ENCODE measurements around the gene DOP1A. TPM values are rescaled to one million over a fixed set of nuclear protein-coding genes. Genes with fewer than 3 reads are reported as not detected.

The DOP1A gene
- total and polyA plus RNA-seq, 2 of the 13 experiments (the other 11 are each of a cell fraction or from before 2014, with no cell fraction given), result 5.2 to 16.7 TPM

DNA sequence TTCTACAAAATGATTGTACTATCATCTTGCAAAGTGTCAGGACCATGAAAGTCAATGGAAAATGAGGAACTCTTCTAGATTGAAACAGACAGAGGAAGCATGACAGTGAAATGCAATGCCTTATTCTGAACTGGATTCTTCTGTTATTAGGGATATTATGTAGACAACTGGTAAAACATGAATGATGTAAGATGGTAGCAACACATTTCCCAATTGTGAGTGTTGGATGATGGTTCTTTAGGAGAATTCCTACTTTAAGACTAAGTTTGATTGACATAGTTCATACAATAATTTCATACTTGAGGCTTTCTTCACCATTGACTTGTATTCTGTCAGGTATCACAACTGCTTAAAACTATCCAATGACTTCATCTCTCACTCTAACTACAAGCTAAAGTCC, 6.3 kb upstream of the DOP1A start:
- H3K4me2 ChIP-seq (ENCODE audit: low read depth, low read length), result no peak overlapping the region
- no peak overlapping the region for H3K27ac ChIP-seq (ENCODE audit: extremely low read length, insufficient read depth, low read length)
- DNase-seq (ENCODE audit: low spot score) (no peak), FAIRE-seq (no peak), ATAC-seq (no peak)
- peaks cover 16% of the 10 kb centered on the region for H3K4me1 ChIP-seq (ENCODE audit: insufficient read depth, low read length)
- no peaks in the 10 kb centered on the region for H4K20me1 ChIP-seq (ENCODE audit: insufficient read depth, low read length)
- H3K36me3 ChIP-seq (replicated peaks in 1 of 2; ENCODE audit: control insufficient read depth in 1 of 2, insufficient read depth in 2 of 2, low read length in 2 of 2), result peaks cover 7 to 11% of the 10 kb centered on the region in 2 experiments; a peak in 4 of 5 replicates
- BruUV-seq (replicated peaks), result no TSS peak
- ChIA-PET POLR2A (no interaction called here), CTCF (ENCODE audit: low intra/inter-chr PET ratio, low total read pairs) (no interaction called here)
- peaks cover 8% of the 10 kb centered on the region for H3K79me2 ChIP-seq (ENCODE audit: insufficient read depth, low read length)
- H3K27me3 ChIP-seq (ENCODE audit: control insufficient read depth in 1 of 2, insufficient read depth in 2 of 2, low read length in 2 of 2), result no peaks in the 10 kb centered on the region
- intact Hi-C loops (cut with micrococcal nuclease; ENCODE audit: unreplicated experiment) (no loop called here), in situ Hi-C loops (cut with HindIII; ENCODE audit: extremely low pct_ligation_motif_present, low pct_unique_long_range_greater_than_20kb) (loop anchor here (25.0 kb wide), 1 partner anchor 474 kb away; no protein-coding TSS in a partner anchor)
- no peaks in the 10 kb centered on the region for H3K9me3 ChIP-seq (ENCODE audit: low read length)
- no peak overlapping the region for H2AFZ ChIP-seq (ENCODE audit: low read length)
- no peak overlapping the region for H3K4me3 ChIP-seq (replicated peaks in 1 of 3; ENCODE audit: insufficient read depth in 1 of 3, low read depth in 2 of 3, low read length in 3 of 3)
- no peak overlapping the region for H3K9ac ChIP-seq (ENCODE audit: insufficient read depth, low read depth, low read length)
- no peak for TF ChIP-seq RFX5 (IDR thresholded peaks at IDR 0.05; ENCODE audit: low read depth, low read length)
- no peak for TF ChIP-seq KLF11 (CRISPR knock-in tag; IDR thresholded peaks at IDR 0.05)
- TF ChIP-seq YEATS2 (CRISPR knock-in tag; IDR thresholded peaks at IDR 0.05; ENCODE audit: borderline replicate concordance), result no peak
- no peak for TF ChIP-seq TBL1XR1 (IDR thresholded peaks at IDR 0.05; ENCODE audit: borderline replicate concordance, low read length, partially characterized antibody)
- no peak for TF ChIP-seq ZNF879 (CRISPR knock-in tag; IDR thresholded peaks at IDR 0.05)
- no peak for TF ChIP-seq HNRNPLL (IDR thresholded peaks at IDR 0.05; ENCODE audit: low read depth, low read length, poor library complexity, severe bottlenecking)
- no peak for TF ChIP-seq KDM4B (CRISPR knock-in tag; IDR thresholded peaks at IDR 0.05)
- no peak for TF ChIP-seq ZC3H13 (CRISPR knock-in tag; IDR thresholded peaks at IDR 0.05)
- TF ChIP-seq HMGA1 (CRISPR knock-in tag; conservative IDR thresholded peaks at IDR 0.05), result no peak
- no peak for TF ChIP-seq GPN1 (CRISPR knock-in tag; IDR thresholded peaks at IDR 0.05; ENCODE audit: borderline replicate concordance)
- no peak for TF ChIP-seq ETV5 (CRISPR knock-in tag; IDR thresholded peaks at IDR 0.05; ENCODE audit: borderline replicate concordance)

DNA sequence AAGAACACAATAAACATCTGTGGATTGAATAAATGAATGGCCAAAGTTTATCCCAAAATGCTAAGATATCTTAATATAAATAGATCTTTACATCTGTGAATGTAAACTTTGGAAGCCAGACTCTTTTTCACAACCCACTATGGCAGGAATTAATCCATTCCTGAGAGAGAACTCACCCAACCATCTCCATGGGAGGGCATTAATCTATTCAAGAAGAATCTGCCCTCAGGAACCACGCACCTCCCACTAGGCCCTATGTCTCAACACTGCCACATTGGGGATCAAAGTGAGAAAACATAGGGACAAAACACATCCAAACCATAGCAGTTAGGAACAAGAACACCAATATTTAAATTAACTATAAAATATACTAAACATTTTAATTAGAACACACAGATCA, 5.2 kb upstream of the DOP1A start:
- ATAC-seq (no peak), DNase-seq (ENCODE audit: low spot score) (no peak), FAIRE-seq (no peak)
- Histone ChIP-seq H3K79me2 (ENCODE audit: insufficient read depth, low read length) (peaks cover 8% of the 10 kb centered on the region), H3K9me3 (ENCODE audit: low read length) (no peaks in the 10 kb centered on the region), H3K4me3 (replicated peaks in 1 of 3; ENCODE audit: insufficient read depth in 1 of 3, low read depth in 2 of 3, low read length in 3 of 3) (no peak overlapping the region), H3K4me1 (ENCODE audit: insufficient read depth, low read length) (peaks cover 16% of the 10 kb centered on the region), H3K4me2 (ENCODE audit: low read depth, low read length) (no peak overlapping the region), H3K36me3 (replicated peaks in 1 of 2; ENCODE audit: control insufficient read depth in 1 of 2, insufficient read depth in 2 of 2, low read length in 2 of 2) (peaks cover 2 to 4% of the 10 kb centered on the region in 2 experiments; a peak in 2 of 5 replicates), H3K27me3 (ENCODE audit: control insufficient read depth in 1 of 2, insufficient read depth in 2 of 2, low read length in 2 of 2) (no peaks in the 10 kb centered on the region), H4K20me1 (ENCODE audit: insufficient read depth, low read length) (no peaks in the 10 kb centered on the region), H3K27ac (ENCODE audit: extremely low read length, insufficient read depth, low read length) (no peak overlapping the region), H2AFZ (ENCODE audit: low read length) (no peak overlapping the region), H3K9ac (ENCODE audit: insufficient read depth, low read depth, low read length) (no peak overlapping the region)
- POLR2A ChIA-PET, result no interaction called here
- in situ Hi-C loops (cut with HindIII; ENCODE audit: extremely low pct_ligation_motif_present, low pct_unique_long_range_greater_than_20kb) (loop anchor here (25.0 kb wide), 1 partner anchor 475 kb away; no protein-coding TSS in a partner anchor), intact Hi-C loops (cut with micrococcal nuclease; ENCODE audit: unreplicated experiment) (no loop called here)
- 100% methylated on average over 1 of the region's 1 CpG for WGBS (ENCODE audit: low lambda C conversion rate)
- CTCF ChIA-PET (ENCODE audit: low intra/inter-chr PET ratio, low total read pairs), result no interaction called here
- BruUV-seq (replicated peaks), result no TSS peak
- TF ChIP-seq, protein P1, sequence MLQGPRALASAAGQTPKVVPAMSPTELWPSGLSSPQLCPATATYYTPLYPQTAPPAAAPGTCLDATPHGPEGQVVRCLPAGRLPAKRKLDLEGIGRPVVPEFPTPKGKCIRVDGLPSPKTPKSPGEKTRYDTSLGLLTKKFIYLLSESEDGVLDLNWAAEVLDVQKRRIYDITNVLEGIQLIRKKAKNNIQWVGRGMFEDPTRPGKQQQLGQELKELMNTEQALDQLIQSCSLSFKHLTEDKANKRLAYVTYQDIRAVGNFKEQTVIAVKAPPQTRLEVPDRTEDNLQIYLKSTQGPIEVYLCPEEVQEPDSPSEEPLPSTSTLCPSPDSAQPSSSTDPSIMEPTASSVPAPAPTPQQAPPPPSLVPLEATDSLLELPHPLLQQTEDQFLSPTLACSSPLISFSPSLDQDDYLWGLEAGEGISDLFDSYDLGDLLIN (CRISPR knock-in tag; IDR thresholded peaks at IDR 0.05; ENCODE audit: borderline replicate concordance), result no peak
- TF ChIP-seq PTBP1 (IDR thresholded peaks at IDR 0.05; ENCODE audit: low read depth, low read length, poor library complexity, severe bottlenecking) (no peak), SMAD3 (CRISPR knock-in tag; IDR thresholded peaks at IDR 0.05) (no peak), ZNF367 (CRISPR knock-in tag; IDR thresholded peaks at IDR 0.05; ENCODE audit: borderline replicate concordance) (no peak), PLRG1 (conservative IDR thresholded peaks at IDR 0.05) (no peak), YEATS4 (CRISPR knock-in tag; IDR thresholded peaks at IDR 0.05; ENCODE audit: borderline replicate concordance) (no peak), TBL1XR1 (IDR thresholded peaks at IDR 0.05; ENCODE audit: borderline replicate concordance, low read length, partially characterized antibody) (no peak)
- TF ChIP-seq, protein P2, sequence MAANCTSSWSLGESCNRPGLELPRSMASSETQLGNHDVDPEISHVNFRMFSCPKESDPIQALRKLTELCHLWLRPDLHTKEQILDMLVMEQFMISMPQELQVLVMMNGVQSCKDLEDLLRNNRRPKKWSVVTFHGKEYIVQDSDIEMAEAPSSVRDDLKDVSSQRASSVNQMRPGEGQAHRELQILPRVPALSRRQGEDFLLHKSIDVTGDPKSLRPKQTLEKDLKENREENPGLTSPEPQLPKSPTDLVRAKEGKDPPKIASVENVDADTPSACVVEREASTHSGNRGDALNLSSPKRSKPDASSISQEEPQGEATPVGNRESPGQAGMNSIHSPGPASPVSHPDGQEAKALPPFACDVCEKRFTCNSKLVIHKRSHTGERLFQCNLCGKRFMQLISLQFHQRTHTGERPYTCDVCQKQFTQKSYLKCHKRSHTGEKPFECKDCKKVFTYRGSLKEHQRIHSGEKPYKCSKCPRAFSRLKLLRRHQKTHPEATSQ (CRISPR knock-in tag; IDR thresholded peaks at IDR 0.05; ENCODE audit: borderline replicate concordance), result no peak
- TF ChIP-seq, protein P3, sequence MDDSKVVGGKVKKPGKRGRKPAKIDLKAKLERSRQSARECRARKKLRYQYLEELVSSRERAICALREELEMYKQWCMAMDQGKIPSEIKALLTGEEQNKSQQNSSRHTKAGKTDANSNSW (CRISPR knock-in tag; IDR thresholded peaks at IDR 0.05; ENCODE audit: borderline replicate concordance), result no peak
